ENCODE results near the gene NTSR2.

Gene NTSR2

GRCh38 chr2:11636593-11637295 is 33.3 kb downstream of the NTSR2 start:
- TF ChIP-seq CTCF (IDR thresholded peaks at IDR 0.05; ENCODE audit: extremely low read depth, insufficient read depth, missing control alignments), result no peak
- no peak for DNase-seq (ENCODE audit: low spot score)
- in situ Hi-C loops (cut with MboI; ENCODE audit: low pct_unique_long_range_greater_than_20kb, low sequenced_read_pairs, unreplicated experiment), result no loop called here

GRCh38 chr2:11635141-11635540 is 34.9 kb downstream of the NTSR2 start:
- DNase-seq (ENCODE audit: low spot score), result no peak
- in situ Hi-C loops (cut with MboI; ENCODE audit: low pct_unique_long_range_greater_than_20kb, low sequenced_read_pairs, unreplicated experiment), result no loop called here
- no peak for TF ChIP-seq CTCF (IDR thresholded peaks at IDR 0.05; ENCODE audit: extremely low read depth, insufficient read depth, missing control alignments)

GRCh38 chr2:11634584-11634983 is 35.4 kb downstream of the NTSR2 start:
- in situ Hi-C loops (cut with MboI; ENCODE audit: low pct_unique_long_range_greater_than_20kb, low sequenced_read_pairs, unreplicated experiment), result no loop called here
- no peak for DNase-seq (ENCODE audit: low spot score)
- TF ChIP-seq CTCF (IDR thresholded peaks at IDR 0.05; ENCODE audit: extremely low read depth, insufficient read depth, missing control alignments), result no peak

GRCh38 chr2:11633923-11634478 is 36.0 kb downstream of the NTSR2 start:
- no peak for DNase-seq (ENCODE audit: low spot score)
- TF ChIP-seq CTCF (IDR thresholded peaks at IDR 0.05; ENCODE audit: extremely low read depth, insufficient read depth, missing control alignments), result no peak
- in situ Hi-C loops (cut with MboI; ENCODE audit: low pct_unique_long_range_greater_than_20kb, low sequenced_read_pairs, unreplicated experiment), result no loop called here

- TF ChIP-seq CTCF (IDR thresholded peaks at IDR 0.05; ENCODE audit: extremely low read depth, insufficient read depth, missing control alignments), result no peak
- no peak for DNase-seq (ENCODE audit: low spot score)
- in situ Hi-C loops (cut with MboI; ENCODE audit: low pct_unique_long_range_greater_than_20kb, low sequenced_read_pairs, unreplicated experiment), result no loop called here
Observed at GRCh38 chr2:11631462-11631861, 38.5 kb downstream of the NTSR2 start.

- no peak for DNase-seq (ENCODE audit: low spot score)
- no peak for TF ChIP-seq CTCF (IDR thresholded peaks at IDR 0.05; ENCODE audit: extremely low read depth, insufficient read depth, missing control alignments)
- in situ Hi-C loops (cut with MboI; ENCODE audit: low pct_unique_long_range_greater_than_20kb, low sequenced_read_pairs, unreplicated experiment), result no loop called here
Observed at GRCh38 chr2:11630855-11631254, 39.1 kb downstream of the NTSR2 start.
